ENCODE data around the gene DELE1.
A peak's percentile ranks its signal among the peaks of the same experiment; 100 is the strongest.

DELE1 gene

GRCh38 chr5:141923448-141924313, at the start of gene DELE1:
DELE1 (plus strand) TSS chr5:141923871; CDS start chr5:141923942, 71 bp downstream.
- DNase-seq, result peak; percentile 80

DNA sequence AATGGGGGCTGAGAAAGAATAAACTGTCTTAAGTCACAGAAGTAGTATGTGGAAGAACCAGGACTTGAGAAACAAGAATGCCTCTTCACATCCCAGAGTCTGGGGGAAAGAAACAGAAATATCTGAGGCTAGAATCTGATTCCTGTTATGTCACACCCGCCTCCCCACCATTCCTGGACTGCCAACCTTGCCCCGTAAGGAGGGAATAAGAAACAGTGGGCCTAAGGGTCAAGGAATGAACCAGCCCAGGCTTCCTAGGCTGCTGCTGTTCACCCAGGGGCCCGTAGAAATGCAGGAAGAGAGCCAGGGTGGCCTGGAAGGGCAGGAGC, 49.8 kb upstream of the DELE1 start:
- no peak for DNase-seq

DNA sequence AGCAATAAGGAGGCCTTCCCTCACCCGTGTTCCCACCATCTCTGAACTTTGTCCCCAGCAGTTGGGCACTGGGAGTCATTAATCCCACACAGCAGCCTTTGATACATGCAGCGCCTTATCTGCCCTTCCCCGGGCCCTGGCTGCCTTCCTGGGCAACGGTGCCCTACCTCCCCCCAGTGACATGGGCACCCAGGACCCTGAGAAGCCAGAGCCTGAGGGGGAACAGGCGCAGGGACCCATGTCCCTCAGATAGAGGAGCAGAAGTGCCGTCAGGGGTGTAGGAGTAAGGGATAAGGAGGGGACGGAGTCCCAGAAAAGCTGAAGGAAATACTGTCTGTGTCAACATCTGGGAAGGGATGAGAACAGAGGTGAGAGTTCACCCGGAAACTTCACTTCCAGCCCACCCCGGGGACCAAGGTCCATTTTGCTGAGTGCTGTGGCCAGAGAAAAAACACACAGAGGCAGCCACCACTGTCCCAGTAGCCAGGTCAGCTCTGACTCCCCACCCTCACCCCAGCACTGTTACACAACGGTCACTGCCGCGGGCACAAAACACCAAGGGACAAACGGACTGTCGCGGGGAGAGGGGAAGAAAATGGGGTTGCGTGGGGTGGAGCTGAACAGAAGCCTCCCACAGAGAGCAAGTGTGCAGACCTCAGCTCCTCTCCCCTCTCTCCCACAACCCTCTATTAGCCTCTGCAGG, 49.3 kb upstream of the DELE1 start:
- no peak for DNase-seq

DNA sequence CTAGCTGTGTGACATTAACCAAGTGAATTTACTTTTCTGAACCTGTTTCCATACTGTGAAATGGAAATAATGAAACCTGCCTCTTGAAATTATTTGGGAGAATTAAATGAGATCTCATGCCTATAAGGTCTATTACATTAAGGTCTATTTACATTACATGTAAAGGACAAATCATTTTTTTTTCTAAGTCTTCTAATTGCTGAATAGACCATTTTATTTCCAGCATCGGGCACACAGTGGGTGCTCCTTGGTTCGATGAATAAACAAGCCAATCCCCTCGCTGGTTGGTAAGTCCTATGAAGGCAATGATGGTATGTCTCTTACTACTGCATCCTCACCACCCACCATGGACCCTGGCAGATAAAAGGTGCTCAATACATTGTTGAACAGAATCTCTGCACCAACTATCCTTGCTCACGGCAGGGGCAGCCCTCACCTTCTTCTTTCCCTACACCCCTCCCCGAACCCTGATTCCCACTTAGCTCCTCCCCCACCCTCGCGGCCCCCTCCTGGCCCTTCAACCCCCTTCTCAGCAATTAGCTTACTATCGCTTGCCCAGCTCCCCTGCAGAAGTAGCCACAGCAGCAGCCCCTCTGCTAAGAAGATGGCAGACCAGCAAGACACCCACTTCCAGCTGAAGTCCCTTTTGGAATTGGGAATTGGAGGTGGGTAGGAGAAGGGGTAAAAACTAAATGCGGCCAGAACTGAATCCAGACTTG, 48.5 kb upstream of the DELE1 start:
- no peak for DNase-seq

DNA sequence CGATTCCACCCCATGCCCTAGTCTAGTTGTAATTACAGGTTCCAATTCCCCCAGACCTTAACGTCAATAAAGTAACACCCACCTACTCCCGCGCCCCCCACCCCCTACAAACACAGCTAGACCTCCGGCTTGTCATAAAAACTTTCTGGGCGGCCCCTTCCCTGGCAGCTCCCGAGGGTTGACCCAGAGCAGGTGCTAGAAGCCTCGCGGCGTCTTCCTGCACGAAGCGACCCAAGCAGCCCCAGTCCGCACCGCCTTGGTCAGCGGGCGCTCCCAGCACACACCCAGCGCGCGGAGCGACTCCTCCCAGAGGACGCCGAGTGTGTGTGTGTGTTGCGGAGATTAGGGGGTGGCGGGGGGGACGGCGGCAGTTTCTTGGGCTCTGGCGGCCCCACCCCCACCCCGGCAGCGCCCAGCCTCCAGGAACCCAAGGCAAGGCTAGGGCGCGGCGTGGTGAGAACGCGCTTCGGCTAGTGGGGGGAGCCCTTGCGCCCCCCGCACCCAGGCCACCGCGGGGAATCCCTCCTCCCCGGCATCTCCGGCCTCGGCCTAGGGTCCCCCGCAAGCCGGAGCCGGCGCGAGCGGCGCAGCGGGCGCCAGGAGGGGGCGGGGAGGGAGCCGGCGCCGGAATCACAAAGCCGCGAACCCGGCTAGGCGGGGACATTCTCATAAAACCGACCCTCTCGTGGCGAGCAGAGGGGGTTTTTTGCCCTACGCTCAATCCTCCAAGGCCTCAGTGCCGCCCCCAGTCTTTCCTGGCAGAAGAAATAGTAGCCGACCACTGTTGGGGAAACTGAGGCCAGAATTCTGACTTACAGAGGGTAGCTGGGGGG, 47.7 kb upstream of the DELE1 start:
- DNase-seq, result no peak

- DNase-seq, result no peak
These were observed 46.9 kb upstream of the DELE1 start for GRCh38 chr5:141876628-141877355.

- DNase-seq, result no peak
These were observed 46.1 kb upstream of the DELE1 start for GRCh38 chr5:141877356-141878185.

DNA sequence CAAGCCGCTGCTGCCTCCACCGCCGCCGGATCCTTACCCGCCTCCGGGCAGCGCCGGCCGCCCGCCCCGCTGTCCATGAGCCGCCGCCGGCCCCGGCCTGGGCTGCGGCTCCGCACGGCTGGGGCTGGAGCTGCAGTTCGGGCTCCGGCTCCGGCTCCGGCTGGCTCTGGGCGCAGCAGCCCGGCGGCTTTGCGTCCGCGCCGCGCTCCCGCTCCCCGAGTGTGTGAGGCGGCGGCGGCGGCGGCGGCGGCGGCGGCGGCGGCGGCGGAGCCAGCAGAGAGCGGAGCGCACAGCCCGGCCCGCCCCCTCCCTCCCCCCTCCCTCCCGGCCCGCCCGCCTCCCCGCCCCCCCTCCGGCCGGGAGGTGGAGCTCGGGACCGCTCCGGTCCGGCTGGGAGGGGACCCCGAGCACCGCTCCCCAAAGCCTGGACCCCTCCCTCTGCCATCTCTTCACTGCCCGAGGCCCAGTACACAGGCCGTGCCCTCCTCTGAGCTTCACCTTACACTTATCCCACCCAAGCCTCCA, 45.4 kb upstream of the DELE1 start, which contains the start of gene PCDH1:
Gene PCDH1, minus strand, starts transcription at position 225 of the 525 bp plus-strand sequence. Its CDS starts 148 bp downstream, at position 77.
- no peak for DNase-seq

DNA sequence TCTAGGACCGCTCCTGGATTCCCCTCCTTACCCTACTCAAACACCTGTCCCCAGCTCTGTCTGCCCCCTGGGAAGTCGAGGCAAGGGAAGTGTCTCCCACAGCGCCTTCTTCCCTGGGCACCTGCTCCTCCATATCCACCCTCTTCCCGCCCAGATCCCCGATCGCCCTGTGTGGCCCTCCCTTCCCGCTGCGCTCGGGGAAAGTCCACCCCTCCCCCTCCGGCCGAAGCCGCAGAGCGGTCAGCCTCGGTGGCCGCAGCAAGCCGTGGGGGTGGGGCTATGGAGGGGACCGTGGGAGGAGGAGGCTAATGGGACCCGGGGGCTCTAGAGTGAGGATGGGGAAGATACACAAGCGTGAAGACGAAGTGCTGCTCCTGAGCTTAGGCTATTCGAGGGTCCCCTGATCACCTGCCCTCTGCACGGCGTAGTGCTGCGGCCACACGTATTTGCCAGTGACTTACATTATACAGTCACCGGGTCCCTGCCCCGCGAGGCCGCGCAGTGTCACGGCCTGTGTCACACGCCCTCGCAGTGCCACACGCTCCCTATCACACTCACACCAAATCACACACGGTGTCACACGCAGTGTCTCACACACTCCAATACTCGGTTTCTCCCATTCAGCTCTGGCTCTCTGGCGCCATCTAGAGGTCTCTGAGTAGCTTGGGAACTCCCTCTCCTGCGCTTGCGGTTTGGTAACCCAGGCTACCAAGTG, 44.8 kb upstream of the DELE1 start:
- DNase-seq, result peak; percentile 55

DNA sequence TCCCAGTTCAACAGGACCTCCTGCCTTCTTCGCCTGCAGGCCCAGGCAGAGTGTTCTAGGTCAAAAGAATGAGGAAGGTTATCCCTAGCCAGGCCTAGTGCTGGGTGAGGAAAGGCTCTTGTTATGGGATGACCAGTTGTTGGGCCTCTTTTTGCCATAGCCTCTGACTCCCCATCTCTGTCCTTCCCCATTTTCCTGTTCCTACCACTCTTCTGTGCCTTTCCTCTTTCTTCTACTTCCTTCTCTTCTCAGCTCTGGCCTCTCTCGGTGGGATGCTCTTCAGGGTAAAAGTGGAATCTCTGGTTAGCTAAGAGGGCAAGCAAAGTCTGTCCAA, 44.3 kb upstream of the DELE1 start:
- no peak for DNase-seq

DNA sequence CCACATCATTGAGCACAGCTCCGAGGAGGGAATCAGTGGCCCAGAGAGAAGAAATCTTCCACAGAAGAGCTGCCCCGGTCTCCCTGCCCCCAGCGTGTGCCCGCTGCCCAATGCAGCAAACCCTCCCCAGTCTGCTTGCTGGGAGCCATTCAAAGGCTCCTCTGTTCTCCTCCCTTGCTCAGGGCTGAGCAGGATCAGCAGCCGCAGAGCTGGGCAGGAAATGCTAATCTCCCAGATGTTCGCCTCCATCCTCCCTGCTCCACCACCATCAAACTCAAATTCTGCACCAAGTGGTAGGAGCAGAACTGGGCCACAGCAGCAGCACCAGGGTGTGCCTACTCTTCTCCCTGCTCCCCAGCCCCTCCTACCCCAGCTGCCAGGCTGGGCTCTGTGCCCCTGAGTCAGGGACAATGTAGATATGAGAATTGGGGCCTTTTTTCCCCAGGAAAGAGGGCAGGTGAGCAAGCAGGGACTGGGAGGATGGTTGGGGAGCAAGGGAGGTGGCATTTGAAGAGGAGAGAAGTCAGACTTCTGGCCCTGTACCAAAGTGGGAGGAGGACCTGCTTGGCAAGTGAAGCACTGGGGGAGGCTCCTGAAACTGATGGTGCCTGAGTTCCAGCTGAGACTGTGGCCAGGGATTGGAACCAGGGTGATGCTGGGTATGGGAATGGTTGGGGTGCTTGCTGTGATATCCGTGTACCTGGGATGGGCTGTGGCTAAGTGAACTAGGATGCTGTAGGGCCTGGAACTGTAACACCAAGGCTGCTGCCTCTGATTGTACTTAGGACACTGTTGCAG, 43.5 kb upstream of the DELE1 start:
- DNase-seq, result no peak

DNA sequence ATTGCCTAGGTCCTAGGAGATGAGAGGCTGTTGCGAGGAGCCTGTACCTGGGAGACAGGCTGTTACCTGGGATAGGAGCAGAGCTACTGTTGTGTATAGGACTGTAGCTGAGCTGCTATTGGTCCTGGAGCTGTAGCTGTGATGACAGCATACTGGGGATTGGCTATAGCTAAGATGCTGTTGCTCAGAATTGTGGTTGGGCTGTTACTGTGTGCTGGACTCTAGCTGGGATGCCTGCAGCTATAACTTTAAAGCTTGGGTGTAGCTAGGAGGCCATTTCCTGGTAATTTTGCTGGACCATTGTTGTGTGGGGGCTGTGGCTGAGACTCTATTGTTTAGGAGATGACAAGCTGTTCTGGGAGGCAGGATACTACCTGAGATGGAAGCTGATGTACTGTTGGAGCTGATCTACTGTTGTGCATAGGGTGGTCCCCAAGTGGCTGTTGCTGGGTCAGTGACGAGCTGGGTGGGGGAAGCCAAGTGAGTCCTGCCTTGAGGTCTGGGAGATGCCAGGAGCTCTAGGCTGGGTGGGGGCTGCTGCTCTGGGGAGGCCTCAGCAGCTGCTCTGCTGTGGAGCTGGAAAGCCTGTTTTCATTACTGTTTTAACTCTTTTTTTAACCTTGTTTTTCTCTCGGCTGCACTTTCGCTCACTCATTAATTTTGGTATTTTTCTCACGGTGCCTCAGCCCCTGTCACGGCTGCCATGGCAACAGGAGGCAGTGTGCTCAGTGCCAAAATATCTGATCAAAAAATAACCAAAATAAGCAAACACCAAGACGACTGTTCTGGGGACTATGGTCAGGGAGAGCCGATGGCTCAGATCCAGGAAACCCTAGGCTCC, 42.5 kb upstream of the DELE1 start:
- no peak for DNase-seq

GRCh38 chr5:141881886-141882285, 41.8 kb upstream of the DELE1 start:
- DNase-seq, result no peak

- DNase-seq, result no peak
These were observed 41.0 kb upstream of the DELE1 start for GRCh38 chr5:141882594-141883183.

DNA sequence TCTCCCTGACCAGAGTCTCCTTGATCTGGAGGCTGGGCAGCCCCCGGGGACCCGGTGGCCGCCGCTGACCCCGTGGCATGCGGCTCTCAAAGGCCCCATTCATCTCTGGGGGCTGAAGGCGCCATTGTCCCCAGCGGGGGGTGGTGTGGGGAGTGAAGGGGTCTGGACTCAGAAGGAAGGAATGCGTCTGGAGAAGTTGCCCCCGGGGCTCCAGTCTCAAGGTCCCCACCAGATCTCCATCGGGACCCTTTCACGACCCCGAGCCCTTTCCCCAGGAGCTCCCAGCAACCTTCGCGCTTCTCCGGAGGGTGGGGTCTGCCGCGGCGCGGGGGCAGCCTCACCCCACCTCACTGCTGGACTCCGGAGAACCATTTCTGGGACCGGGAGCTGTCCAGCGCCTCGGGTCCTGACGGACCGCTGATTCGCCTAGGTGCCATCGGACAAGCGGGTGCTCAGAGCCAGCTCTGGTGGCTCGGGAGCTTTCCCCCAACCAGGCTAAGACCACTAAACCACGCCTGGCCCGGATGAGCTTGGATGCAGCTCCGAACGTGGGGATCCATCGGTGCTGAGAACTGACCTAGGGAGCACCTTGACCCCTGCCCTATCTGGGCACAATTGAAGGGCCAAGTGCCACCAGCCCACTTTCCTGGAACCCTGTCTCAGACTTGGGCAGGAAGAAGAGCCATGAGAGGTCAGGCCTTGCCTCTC, 40.3 kb upstream of the DELE1 start:
- no peak for DNase-seq

DNA sequence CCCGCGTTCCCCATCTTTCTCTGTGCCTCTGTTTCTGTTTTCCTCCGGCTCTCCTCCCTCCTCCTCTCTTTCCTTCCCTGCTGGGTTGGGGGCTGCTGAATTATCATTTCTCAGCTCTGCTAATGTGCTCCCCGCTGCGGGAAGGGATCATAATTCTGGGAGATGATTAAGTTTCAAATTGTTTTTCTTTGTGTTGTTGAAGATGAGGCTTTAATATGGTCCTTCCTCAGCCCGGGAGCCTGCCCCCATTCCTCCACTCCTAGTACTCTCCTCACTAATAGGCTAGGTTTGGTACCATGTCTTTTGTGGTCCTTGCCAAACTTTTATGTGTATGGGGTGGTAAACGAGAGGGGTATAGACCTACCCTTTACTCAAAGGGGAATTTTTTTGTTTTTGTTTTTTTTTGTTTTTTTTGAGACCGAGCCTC, 39.8 kb upstream of the DELE1 start:
- no peak for DNase-seq

DNA sequence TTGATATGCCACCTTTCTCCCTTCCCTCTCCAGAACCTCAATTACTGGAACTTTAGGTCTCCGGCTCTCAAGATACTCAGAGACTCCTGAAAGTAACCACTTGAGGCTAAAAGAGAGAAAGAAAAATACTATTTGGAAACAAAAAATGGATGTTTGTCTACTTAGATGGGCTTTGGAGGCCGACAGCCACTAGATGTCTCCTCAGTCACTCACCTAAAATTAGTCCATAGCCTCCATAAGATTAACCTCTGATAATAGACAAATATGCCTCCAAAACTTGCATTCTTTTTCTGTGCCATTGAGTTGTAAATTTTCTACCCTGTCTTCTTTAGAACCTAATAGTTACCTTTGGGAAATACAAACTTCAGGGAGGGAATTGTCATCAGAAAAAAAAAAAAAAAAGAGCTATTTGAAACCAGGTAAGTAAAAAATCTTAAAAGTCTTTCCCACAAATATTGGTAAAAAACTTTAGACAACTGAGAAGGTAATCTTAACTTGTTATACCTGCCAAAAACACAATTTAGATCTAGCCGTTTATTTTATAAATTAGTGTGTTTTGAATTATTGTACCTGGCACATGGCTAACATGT, 34.3 kb upstream of the DELE1 start:
- no peak for DNase-seq

Data from NCI-H1048 (cell line).